Measurements from ENCODE around the gene ISYNA1. TPM values are rescaled to one million over a fixed set of nuclear protein-coding genes. Genes with fewer than 3 reads are reported as not detected.

ISYNA1 gene
- total and polyA plus RNA-seq, 2 of the 13 experiments (the other 11 are each of a cell fraction or from before 2014, with no cell fraction given), result 29.6 to 48.5 TPM

- peak; percentile 93; the same call in 1 of the 2 replicates for TF ChIP-seq ETS1 (CRISPR knock-in tag; IDR thresholded peaks at IDR 0.05)
- peak; percentile 86 for TF ChIP-seq NFKBIZ (CRISPR knock-in tag; IDR thresholded peaks at IDR 0.05)
- no peak for TF ChIP-seq ZNF891 (CRISPR knock-in tag; IDR thresholded peaks at IDR 0.05)
- peak; percentile 66 for TF ChIP-seq ARNTL (CRISPR knock-in tag; IDR thresholded peaks at IDR 0.05)
- TF ChIP-seq SCMH1 (CRISPR knock-in tag; IDR thresholded peaks at IDR 0.05; ENCODE audit: borderline replicate concordance), result no peak
- TF ChIP-seq TBP (CRISPR knock-in tag; IDR thresholded peaks at IDR 0.05), result peak; percentile 98; the same call in 1 of the 2 replicates
- TF ChIP-seq, protein P1, sequence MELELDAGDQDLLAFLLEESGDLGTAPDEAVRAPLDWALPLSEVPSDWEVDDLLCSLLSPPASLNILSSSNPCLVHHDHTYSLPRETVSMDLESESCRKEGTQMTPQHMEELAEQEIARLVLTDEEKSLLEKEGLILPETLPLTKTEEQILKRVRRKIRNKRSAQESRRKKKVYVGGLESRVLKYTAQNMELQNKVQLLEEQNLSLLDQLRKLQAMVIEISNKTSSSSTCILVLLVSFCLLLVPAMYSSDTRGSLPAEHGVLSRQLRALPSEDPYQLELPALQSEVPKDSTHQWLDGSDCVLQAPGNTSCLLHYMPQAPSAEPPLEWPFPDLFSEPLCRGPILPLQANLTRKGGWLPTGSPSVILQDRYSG (CRISPR knock-in tag; IDR thresholded peaks at IDR 0.05), result no peak
- peak; percentile 88 for TF ChIP-seq MYC (CRISPR knock-in tag; IDR thresholded peaks at IDR 0.05; ENCODE audit: borderline replicate concordance)
- no peak for TF ChIP-seq NFE2L2 (IDR thresholded peaks at IDR 0.05; ENCODE audit: low read length)
- TF ChIP-seq ZSCAN9 (CRISPR knock-in tag; IDR thresholded peaks at IDR 0.05; ENCODE audit: borderline replicate concordance), result peak; percentile 69; the same call in 1 of the 2 replicates
- TF ChIP-seq ZNF3 (CRISPR knock-in tag; IDR thresholded peaks at IDR 0.05), result peak; percentile 75; the same call in 1 of the 2 replicates
- TF ChIP-seq ZNF451 (CRISPR knock-in tag; IDR thresholded peaks at IDR 0.05), result peak; percentile 93
- TF ChIP-seq, protein P2, sequence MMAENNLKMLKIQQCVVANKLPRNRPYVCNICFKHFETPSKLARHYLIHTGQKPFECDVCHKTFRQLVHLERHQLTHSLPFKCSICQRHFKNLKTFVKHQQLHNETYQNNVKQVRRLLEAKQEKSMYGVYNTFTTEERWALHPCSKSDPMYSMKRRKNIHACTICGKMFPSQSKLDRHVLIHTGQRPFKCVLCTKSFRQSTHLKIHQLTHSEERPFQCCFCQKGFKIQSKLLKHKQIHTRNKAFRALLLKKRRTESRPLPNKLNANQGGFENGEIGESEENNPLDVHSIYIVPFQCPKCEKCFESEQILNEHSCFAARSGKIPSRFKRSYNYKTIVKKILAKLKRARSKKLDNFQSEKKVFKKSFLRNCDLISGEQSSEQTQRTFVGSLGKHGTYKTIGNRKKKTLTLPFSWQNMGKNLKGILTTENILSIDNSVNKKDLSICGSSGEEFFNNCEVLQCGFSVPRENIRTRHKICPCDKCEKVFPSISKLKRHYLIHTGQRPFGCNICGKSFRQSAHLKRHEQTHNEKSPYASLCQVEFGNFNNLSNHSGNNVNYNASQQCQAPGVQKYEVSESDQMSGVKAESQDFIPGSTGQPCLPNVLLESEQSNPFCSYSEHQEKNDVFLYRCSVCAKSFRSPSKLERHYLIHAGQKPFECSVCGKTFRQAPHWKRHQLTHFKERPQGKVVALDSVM (CRISPR knock-in tag; IDR thresholded peaks at IDR 0.05), result peak; percentile 67
- peak; percentile 65 for TF ChIP-seq LCORL (IDR thresholded peaks at IDR 0.05)
- peak; percentile 95 for TF ChIP-seq LCORL (CRISPR knock-in tag; IDR thresholded peaks at IDR 0.05)
- peak; percentile 36; the same call in 1 of the 2 replicates for TF ChIP-seq SP2 (CRISPR knock-in tag; IDR thresholded peaks at IDR 0.05)
- TF ChIP-seq, protein P3, sequence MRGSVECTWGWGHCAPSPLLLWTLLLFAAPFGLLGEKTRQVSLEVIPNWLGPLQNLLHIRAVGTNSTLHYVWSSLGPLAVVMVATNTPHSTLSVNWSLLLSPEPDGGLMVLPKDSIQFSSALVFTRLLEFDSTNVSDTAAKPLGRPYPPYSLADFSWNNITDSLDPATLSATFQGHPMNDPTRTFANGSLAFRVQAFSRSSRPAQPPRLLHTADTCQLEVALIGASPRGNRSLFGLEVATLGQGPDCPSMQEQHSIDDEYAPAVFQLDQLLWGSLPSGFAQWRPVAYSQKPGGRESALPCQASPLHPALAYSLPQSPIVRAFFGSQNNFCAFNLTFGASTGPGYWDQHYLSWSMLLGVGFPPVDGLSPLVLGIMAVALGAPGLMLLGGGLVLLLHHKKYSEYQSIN (CRISPR knock-in tag; IDR thresholded peaks at IDR 0.05; ENCODE audit: borderline replicate concordance), result no peak
- TF ChIP-seq KAT7 (CRISPR knock-in tag; IDR thresholded peaks at IDR 0.05; ENCODE audit: borderline replicate concordance), result peak; percentile 78
- TF ChIP-seq, protein P4, sequence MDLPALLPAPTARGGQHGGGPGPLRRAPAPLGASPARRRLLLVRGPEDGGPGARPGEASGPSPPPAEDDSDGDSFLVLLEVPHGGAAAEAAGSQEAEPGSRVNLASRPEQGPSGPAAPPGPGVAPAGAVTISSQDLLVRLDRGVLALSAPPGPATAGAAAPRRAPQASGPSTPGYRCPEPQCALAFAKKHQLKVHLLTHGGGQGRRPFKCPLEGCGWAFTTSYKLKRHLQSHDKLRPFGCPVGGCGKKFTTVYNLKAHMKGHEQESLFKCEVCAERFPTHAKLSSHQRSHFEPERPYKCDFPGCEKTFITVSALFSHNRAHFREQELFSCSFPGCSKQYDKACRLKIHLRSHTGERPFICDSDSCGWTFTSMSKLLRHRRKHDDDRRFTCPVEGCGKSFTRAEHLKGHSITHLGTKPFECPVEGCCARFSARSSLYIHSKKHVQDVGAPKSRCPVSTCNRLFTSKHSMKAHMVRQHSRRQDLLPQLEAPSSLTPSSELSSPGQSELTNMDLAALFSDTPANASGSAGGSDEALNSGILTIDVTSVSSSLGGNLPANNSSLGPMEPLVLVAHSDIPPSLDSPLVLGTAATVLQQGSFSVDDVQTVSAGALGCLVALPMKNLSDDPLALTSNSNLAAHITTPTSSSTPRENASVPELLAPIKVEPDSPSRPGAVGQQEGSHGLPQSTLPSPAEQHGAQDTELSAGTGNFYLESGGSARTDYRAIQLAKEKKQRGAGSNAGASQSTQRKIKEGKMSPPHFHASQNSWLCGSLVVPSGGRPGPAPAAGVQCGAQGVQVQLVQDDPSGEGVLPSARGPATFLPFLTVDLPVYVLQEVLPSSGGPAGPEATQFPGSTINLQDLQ (CRISPR knock-in tag; IDR thresholded peaks at IDR 0.05), result peak; percentile 84; the same call in 1 of the 2 replicates
- TF ChIP-seq WIZ (CRISPR knock-in tag; IDR thresholded peaks at IDR 0.05), result no peak
- TF ChIP-seq BCL6 (CRISPR knock-in tag; IDR thresholded peaks at IDR 0.05), result peak; percentile 87
- TF ChIP-seq TAF15 (IDR thresholded peaks at IDR 0.05; ENCODE audit: low read depth, low read length, poor library complexity, severe bottlenecking), result peak; percentile 38
Measured at GRCh38 chr19:18385675-18386542, 52.0 kb downstream of the ISYNA1 start, which contains the start of gene GDF15 (continued).
